HEK293 (cell line): ENCODE results near the gene SINHCAF.
"Not testable (repeated sequence)": the region's sequence is repeated elsewhere in the genome, so short reads cannot be mapped to it uniquely, and the experiment has no call there.

Experiments used
- IKZF3 ChIP-seq: fragments of 450-650 bp; IDR thresholded peaks from 2 replicates; pipeline ENCODE4 v1.5.0; 2018; ENCODE audit warnings: missing biosample characterization, mild to moderate bottlenecking, missing genetic modification characterization, moderate library complexity
- KLF8 ChIP-seq: fragments of 450-650 bp; formaldehyde crosslinking; IDR thresholded peaks from 2 replicates; pipeline ENCODE4 v1.5.1; 2016; ENCODE audit warnings: missing biosample characterization, missing genetic modification characterization
- MZF1 ChIP-seq: fragments of 450-650 bp; formaldehyde crosslinking; IDR thresholded peaks from 2 replicates; pipeline ENCODE4 v1.5.1; 2017; ENCODE audit warnings: missing biosample characterization, missing genetic modification characterization, borderline replicate concordance
- ZBTB48 ChIP-seq: fragments of 450-650 bp; formaldehyde crosslinking; IDR thresholded peaks from 2 replicates; pipeline ENCODE4 v1.5.1; 2016; ENCODE audit warnings: missing biosample characterization, missing genetic modification characterization
- ZFP3 ChIP-seq: fragments of 450-650 bp; formaldehyde crosslinking; IDR thresholded peaks from 2 replicates; pipeline ENCODE4 v1.5.1; 2016; ENCODE audit warnings: low read depth, missing biosample characterization, missing genetic modification characterization
- ZNF600 ChIP-seq: fragments of 450-650 bp; formaldehyde crosslinking; IDR thresholded peaks from 2 replicates; pipeline ENCODE4 v1.5.1; 2016; ENCODE audit warnings: missing biosample characterization, missing genetic modification characterization
- ZNF785 ChIP-seq: fragments of 450-650 bp; formaldehyde crosslinking; IDR thresholded peaks from 2 replicates; pipeline ENCODE4 v1.5.1; 2016; ENCODE audit warnings: missing biosample characterization, missing genetic modification characterization
- TF ChIP-seq, protein P1 (sequence below): fragments of 450-650 bp; formaldehyde crosslinking; IDR thresholded peaks from 2 replicates; pipeline ENCODE4 v1.5.1; 2016; ENCODE audit warnings: missing biosample characterization, missing genetic modification characterization
- TF ChIP-seq, protein P2 (sequence below): fragments of 450-650 bp; formaldehyde crosslinking; IDR thresholded peaks from 2 replicates; pipeline ENCODE4 v1.5.1; 2016; ENCODE audit warnings: missing biosample characterization, missing genetic modification characterization
- TF ChIP-seq, protein P3 (sequence below): fragments of 450-650 bp; formaldehyde crosslinking; IDR thresholded peaks from 2 replicates; pipeline ENCODE4 v1.5.1; 2016; ENCODE audit warnings: missing biosample characterization, missing genetic modification characterization
- TF ChIP-seq, protein P4 (sequence below): fragments of 450-650 bp; formaldehyde crosslinking; IDR thresholded peaks from 2 replicates; pipeline ENCODE4 v1.5.1; 2016; ENCODE audit warnings: missing biosample characterization, missing genetic modification characterization
- TF ChIP-seq, protein P5 (sequence below): fragments of 450-650 bp; formaldehyde crosslinking; optimal IDR thresholded peaks from 2 replicates; pipeline ENCODE3; 2016; ENCODE audit warnings: missing biosample characterization, mild to moderate bottlenecking, missing genetic modification characterization
- TF ChIP-seq, protein P6 (sequence below): fragments of 450-650 bp; formaldehyde crosslinking; IDR thresholded peaks from 2 replicates; pipeline ENCODE4 v1.5.1; 2016; ENCODE audit warnings: missing biosample characterization, missing genetic modification characterization, borderline replicate concordance

DNA sequence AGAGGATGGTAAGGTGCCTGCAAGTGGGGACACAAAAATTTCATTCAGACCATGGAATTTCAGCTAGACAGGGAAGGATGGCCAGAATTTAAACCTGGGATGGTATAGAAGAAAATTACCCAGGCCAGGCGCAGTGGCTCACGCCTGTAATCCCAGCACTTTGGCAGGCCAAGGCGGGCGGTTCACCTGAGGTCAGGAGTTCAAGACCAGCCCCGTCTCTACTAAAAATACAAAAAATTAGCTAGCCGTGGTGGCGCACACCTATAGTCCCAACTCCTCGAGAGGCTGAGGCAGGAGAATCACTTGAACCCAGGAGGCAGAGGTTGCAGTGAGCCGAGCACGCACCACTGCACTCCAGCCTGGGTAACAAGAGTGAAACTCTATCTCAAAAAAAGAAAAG, 87.6 kb downstream of the SINHCAF start:
- TF ChIP-seq, protein P1, sequence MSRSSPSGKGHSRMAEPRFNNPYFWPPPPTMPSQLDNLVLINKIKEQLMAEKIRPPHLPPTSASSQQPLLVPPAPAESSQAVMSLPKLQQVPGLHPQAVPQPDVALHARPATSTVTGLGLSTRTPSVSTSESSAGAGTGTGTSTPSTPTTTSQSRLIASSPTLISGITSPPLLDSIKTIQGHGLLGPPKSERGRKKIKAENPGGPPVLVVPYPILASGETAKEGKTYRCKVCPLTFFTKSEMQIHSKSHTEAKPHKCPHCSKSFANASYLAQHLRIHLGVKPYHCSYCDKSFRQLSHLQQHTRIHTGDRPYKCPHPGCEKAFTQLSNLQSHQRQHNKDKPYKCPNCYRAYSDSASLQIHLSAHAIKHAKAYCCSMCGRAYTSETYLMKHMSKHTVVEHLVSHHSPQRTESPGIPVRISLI, result not testable (repeated sequence)
- TF ChIP-seq ZBTB48 (tag by site-specific recombination); IKZF3; ZFP3 (tag by site-specific recombination); KLF8 (tag by site-specific recombination); MZF1 (tag by site-specific recombination); ZNF785; ZNF600: not testable (repeated sequence)
- TF ChIP-seq, protein P2, sequence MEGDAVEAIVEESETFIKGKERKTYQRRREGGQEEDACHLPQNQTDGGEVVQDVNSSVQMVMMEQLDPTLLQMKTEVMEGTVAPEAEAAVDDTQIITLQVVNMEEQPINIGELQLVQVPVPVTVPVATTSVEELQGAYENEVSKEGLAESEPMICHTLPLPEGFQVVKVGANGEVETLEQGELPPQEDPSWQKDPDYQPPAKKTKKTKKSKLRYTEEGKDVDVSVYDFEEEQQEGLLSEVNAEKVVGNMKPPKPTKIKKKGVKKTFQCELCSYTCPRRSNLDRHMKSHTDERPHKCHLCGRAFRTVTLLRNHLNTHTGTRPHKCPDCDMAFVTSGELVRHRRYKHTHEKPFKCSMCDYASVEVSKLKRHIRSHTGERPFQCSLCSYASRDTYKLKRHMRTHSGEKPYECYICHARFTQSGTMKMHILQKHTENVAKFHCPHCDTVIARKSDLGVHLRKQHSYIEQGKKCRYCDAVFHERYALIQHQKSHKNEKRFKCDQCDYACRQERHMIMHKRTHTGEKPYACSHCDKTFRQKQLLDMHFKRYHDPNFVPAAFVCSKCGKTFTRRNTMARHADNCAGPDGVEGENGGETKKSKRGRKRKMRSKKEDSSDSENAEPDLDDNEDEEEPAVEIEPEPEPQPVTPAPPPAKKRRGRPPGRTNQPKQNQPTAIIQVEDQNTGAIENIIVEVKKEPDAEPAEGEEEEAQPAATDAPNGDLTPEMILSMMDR (tag by site-specific recombination), result not testable (repeated sequence)
- TF ChIP-seq, protein P3, sequence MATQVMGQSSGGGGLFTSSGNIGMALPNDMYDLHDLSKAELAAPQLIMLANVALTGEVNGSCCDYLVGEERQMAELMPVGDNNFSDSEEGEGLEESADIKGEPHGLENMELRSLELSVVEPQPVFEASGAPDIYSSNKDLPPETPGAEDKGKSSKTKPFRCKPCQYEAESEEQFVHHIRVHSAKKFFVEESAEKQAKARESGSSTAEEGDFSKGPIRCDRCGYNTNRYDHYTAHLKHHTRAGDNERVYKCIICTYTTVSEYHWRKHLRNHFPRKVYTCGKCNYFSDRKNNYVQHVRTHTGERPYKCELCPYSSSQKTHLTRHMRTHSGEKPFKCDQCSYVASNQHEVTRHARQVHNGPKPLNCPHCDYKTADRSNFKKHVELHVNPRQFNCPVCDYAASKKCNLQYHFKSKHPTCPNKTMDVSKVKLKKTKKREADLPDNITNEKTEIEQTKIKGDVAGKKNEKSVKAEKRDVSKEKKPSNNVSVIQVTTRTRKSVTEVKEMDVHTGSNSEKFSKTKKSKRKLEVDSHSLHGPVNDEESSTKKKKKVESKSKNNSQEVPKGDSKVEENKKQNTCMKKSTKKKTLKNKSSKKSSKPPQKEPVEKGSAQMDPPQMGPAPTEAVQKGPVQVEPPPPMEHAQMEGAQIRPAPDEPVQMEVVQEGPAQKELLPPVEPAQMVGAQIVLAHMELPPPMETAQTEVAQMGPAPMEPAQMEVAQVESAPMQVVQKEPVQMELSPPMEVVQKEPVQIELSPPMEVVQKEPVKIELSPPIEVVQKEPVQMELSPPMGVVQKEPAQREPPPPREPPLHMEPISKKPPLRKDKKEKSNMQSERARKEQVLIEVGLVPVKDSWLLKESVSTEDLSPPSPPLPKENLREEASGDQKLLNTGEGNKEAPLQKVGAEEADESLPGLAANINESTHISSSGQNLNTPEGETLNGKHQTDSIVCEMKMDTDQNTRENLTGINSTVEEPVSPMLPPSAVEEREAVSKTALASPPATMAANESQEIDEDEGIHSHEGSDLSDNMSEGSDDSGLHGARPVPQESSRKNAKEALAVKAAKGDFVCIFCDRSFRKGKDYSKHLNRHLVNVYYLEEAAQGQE (tag by site-specific recombination), result not testable (repeated sequence)
- TF ChIP-seq, protein P4, sequence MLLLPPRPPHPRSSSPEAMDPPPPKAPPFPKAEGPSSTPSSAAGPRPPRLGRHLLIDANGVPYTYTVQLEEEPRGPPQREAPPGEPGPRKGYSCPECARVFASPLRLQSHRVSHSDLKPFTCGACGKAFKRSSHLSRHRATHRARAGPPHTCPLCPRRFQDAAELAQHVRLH, result not testable (repeated sequence)
- TF ChIP-seq, protein P5, sequence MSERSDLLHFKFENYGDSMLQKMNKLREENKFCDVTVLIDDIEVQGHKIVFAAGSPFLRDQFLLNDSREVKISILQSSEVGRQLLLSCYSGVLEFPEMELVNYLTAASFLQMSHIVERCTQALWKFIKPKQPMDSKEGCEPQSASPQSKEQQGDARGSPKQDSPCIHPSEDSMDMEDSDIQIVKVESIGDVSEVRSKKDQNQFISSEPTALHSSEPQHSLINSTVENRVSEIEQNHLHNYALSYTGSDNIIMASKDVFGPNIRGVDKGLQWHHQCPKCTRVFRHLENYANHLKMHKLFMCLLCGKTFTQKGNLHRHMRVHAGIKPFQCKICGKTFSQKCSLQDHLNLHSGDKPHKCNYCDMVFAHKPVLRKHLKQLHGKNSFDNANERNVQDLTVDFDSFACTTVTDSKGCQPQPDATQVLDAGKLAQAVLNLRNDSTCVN (tag by site-specific recombination), result not testable (repeated sequence)
- TF ChIP-seq, protein P6, sequence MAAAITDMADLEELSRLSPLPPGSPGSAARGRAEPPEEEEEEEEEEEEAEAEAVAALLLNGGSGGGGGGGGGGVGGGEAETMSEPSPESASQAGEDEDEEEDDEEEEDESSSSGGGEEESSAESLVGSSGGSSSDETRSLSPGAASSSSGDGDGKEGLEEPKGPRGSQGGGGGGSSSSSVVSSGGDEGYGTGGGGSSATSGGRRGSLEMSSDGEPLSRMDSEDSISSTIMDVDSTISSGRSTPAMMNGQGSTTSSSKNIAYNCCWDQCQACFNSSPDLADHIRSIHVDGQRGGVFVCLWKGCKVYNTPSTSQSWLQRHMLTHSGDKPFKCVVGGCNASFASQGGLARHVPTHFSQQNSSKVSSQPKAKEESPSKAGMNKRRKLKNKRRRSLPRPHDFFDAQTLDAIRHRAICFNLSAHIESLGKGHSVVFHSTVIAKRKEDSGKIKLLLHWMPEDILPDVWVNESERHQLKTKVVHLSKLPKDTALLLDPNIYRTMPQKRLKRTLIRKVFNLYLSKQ, result not testable (repeated sequence)
